Omental fat pad (tissue), 4 donors: Measurements from ENCODE around the gene LIG1. TPM values are rescaled to one million over a fixed set of nuclear protein-coding genes. Genes with fewer than 3 reads are reported as not detected.

Experiments
- ATAC-seq: fragments of 150-250 bp; one replicate; pipeline ENCODE4 v1.9.1; 2016; ENCODE audit warnings: mild to moderate bottlenecking, moderate library complexity; ENCODE audit not compliant: low FRiP score
- DNase-seq: peaks from one replicate; pipeline ENCODE4 v3.0.0-alpha.2; 2019; ENCODE audit warnings: low spot score
- CTCF ChIP-seq, 3 donors: fragments of 450-650 bp; IDR thresholded peaks; one replicate each; pipeline ENCODE4 v1.5.1; 2016 to 2017; ENCODE audit warnings: antibody characterized with exemption in 3 of 3, mild to moderate bottlenecking in 3 of 3, moderate library complexity in 2 of 3
- total RNA-seq, 4 donors: library from RNA; depleted of rRNA; stranded (reverse); fragments of >200 nt; gene quantifications; one replicate each; pipeline ENCODE4 v1.1.0, GENCODE V29; 2016

LIG1 gene
- total RNA-seq, 4 donors from 2014 or later: 6.1 to 10.9 (median 7.3) TPM

- DNase-seq: no peak
- TF ChIP-seq CTCF (IDR thresholded peaks at IDR 0.05): no peak
- no peak for ATAC-seq
These were observed 24.1 kb upstream of the LIG1 start for GRCh38 chr19:48194041-48194843.

GRCh38 chr19:48192750-48193149 lies 22.6 kb upstream of the LIG1 start:
- ATAC-seq: no peak
- DNase-seq: no peak
- no peak for TF ChIP-seq CTCF (IDR thresholded peaks at IDR 0.05)

GRCh38 chr19:48190885-48191284 lies 20.7 kb upstream of the LIG1 start:
- DNase-seq: no peak
- TF ChIP-seq CTCF (IDR thresholded peaks at IDR 0.05): no peak
- ATAC-seq: no peak

GRCh38 chr19:48190288-48190884 lies 20.2 kb upstream of the LIG1 start:
- TF ChIP-seq CTCF (IDR thresholded peaks at IDR 0.05): no peak
- DNase-seq (no peak), ATAC-seq (no peak)

- no peak for TF ChIP-seq CTCF (IDR thresholded peaks at IDR 0.05)
- DNase-seq (no peak), ATAC-seq (no peak)
These were observed 16.4 kb upstream of the LIG1 start for GRCh38 chr19:48186541-48186991.

GRCh38 chr19:48186015-48186414 lies 15.9 kb upstream of the LIG1 start:
- ATAC-seq (no peak), DNase-seq (no peak)
- no peak for TF ChIP-seq CTCF (IDR thresholded peaks at IDR 0.05)

GRCh38 chr19:48183356-48183755 lies 13.2 kb upstream of the LIG1 start:
- DNase-seq (no peak), ATAC-seq (no peak)
- no peak for TF ChIP-seq CTCF (IDR thresholded peaks at IDR 0.05)
